ENCODE results near the gene TMEM126A.
A peak's percentile ranks its signal among the peaks of the same experiment; 100 is the strongest.

TMEM126A gene

DNA sequence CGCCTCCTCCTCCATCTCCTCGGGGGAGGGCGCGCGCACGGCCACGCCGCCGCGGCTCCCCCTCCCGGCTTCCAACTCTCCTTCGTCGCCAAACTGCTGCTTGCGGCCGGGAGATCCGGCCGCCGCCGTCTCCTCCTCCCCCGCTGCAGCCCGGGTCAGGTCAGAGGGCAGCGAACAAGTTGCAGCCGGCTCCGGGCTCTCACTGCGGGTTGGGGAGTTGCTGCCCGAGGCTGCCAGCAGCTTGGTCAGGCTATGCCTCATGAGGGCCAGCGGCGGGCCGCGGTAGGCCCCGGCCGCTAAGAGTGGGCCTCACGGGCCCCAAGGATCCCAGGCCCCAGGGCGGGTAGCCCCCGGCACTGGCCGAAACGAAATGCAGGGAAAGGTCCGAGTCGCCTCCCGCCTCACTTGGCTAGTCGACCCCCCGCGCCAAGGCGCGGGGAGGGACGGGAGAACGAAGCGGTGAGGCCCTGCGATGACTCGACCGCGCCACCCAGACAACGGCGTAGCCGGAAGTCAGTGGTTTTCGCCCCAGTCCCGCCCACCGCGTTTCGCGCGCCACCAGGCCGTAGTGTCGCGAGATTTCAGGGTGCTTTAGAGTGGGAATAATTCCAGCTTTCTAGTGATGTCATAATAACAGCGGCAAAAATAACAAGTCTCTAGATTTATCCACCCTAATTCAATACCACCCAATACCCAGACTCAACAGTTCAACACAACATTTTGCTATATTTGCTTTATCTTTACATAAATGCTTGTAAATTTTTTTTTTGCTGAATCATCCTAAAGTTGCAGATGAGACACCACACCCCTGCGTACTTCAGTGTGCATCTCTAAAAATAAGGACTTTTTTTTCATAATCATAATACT is 17.1 kb downstream of the TMEM126A start, which contains the start of gene CREBZF (continued):
- no peak for TF ChIP-seq ZNF510 (tag by site-specific recombination; IDR thresholded peaks at IDR 0.05; ENCODE audit: insufficient replicate concordance)
- TF ChIP-seq SP7 (tag by site-specific recombination; IDR thresholded peaks at IDR 0.05), result 0 out of 2 replicates have a peak, but pooled peaks have one; percentile 34
- TF ChIP-seq ZNF350 (tag by site-specific recombination; IDR thresholded peaks at IDR 0.05), result no peak
- TF ChIP-seq, protein P1, sequence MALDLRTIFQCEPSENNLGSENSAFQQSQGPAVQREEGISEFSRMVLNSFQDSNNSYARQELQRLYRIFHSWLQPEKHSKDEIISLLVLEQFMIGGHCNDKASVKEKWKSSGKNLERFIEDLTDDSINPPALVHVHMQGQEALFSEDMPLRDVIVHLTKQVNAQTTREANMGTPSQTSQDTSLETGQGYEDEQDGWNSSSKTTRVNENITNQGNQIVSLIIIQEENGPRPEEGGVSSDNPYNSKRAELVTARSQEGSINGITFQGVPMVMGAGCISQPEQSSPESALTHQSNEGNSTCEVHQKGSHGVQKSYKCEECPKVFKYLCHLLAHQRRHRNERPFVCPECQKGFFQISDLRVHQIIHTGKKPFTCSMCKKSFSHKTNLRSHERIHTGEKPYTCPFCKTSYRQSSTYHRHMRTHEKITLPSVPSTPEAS (tag by site-specific recombination; IDR thresholded peaks at IDR 0.05), result no peak
- 0 out of 2 replicates have a peak, but pooled peaks have one; percentile 64 for TF ChIP-seq BCL11B (tag by site-specific recombination; IDR thresholded peaks at IDR 0.05; ENCODE audit: low read depth)
- TF ChIP-seq SALL2 (tag by site-specific recombination; IDR thresholded peaks at IDR 0.05; ENCODE audit: borderline replicate concordance), result no peak
- no peak for TF ChIP-seq ZNF423 (tag by site-specific recombination; IDR thresholded peaks at IDR 0.05)
- no peak for TF ChIP-seq ZBTB8A (tag by site-specific recombination; IDR thresholded peaks at IDR 0.05)
- TF ChIP-seq ZNF426 (tag by site-specific recombination; IDR thresholded peaks at IDR 0.05), result 0 out of 2 replicates have a peak, but pooled peaks have one; percentile 6
- TF ChIP-seq, protein P2, sequence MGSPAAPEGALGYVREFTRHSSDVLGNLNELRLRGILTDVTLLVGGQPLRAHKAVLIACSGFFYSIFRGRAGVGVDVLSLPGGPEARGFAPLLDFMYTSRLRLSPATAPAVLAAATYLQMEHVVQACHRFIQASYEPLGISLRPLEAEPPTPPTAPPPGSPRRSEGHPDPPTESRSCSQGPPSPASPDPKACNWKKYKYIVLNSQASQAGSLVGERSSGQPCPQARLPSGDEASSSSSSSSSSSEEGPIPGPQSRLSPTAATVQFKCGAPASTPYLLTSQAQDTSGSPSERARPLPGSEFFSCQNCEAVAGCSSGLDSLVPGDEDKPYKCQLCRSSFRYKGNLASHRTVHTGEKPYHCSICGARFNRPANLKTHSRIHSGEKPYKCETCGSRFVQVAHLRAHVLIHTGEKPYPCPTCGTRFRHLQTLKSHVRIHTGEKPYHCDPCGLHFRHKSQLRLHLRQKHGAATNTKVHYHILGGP (tag by site-specific recombination; IDR thresholded peaks at IDR 0.05), result no peak
- TF ChIP-seq ZNF266 (tag by site-specific recombination; IDR thresholded peaks at IDR 0.05; ENCODE audit: low read depth), result no peak
- peak; percentile 88 for TF ChIP-seq KLF8 (tag by site-specific recombination; IDR thresholded peaks at IDR 0.05)
- no peak for TF ChIP-seq ZNF211 (tag by site-specific recombination; IDR thresholded peaks at IDR 0.05; ENCODE audit: low read depth)
- TF ChIP-seq ZNF660 (tag by site-specific recombination; IDR thresholded peaks at IDR 0.05), result peak; percentile 63
- TF ChIP-seq, protein P3, sequence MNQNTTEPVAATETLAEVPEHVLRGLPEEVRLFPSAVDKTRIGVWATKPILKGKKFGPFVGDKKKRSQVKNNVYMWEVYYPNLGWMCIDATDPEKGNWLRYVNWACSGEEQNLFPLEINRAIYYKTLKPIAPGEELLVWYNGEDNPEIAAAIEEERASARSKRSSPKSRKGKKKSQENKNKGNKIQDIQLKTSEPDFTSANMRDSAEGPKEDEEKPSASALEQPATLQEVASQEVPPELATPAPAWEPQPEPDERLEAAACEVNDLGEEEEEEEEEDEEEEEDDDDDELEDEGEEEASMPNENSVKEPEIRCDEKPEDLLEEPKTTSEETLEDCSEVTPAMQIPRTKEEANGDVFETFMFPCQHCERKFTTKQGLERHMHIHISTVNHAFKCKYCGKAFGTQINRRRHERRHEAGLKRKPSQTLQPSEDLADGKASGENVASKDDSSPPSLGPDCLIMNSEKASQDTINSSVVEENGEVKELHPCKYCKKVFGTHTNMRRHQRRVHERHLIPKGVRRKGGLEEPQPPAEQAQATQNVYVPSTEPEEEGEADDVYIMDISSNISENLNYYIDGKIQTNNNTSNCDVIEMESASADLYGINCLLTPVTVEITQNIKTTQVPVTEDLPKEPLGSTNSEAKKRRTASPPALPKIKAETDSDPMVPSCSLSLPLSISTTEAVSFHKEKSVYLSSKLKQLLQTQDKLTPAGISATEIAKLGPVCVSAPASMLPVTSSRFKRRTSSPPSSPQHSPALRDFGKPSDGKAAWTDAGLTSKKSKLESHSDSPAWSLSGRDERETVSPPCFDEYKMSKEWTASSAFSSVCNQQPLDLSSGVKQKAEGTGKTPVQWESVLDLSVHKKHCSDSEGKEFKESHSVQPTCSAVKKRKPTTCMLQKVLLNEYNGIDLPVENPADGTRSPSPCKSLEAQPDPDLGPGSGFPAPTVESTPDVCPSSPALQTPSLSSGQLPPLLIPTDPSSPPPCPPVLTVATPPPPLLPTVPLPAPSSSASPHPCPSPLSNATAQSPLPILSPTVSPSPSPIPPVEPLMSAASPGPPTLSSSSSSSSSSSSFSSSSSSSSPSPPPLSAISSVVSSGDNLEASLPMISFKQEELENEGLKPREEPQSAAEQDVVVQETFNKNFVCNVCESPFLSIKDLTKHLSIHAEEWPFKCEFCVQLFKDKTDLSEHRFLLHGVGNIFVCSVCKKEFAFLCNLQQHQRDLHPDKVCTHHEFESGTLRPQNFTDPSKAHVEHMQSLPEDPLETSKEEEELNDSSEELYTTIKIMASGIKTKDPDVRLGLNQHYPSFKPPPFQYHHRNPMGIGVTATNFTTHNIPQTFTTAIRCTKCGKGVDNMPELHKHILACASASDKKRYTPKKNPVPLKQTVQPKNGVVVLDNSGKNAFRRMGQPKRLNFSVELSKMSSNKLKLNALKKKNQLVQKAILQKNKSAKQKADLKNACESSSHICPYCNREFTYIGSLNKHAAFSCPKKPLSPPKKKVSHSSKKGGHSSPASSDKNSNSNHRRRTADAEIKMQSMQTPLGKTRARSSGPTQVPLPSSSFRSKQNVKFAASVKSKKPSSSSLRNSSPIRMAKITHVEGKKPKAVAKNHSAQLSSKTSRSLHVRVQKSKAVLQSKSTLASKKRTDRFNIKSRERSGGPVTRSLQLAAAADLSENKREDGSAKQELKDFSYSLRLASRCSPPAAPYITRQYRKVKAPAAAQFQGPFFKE (tag by site-specific recombination; IDR thresholded peaks at IDR 0.05; ENCODE audit: borderline replicate concordance), result no peak
- no peak for TF ChIP-seq ZNF544 (tag by site-specific recombination; IDR thresholded peaks at IDR 0.05)
- TF ChIP-seq ZBTB1 (tag by site-specific recombination; IDR thresholded peaks at IDR 0.05), result no peak
- TF ChIP-seq ZNF416 (tag by site-specific recombination; IDR thresholded peaks at IDR 0.05), result no peak
- no peak for TF ChIP-seq ZNF521 (tag by site-specific recombination; IDR thresholded peaks at IDR 0.05)
- no peak for TF ChIP-seq SCRT1 (tag by site-specific recombination; IDR thresholded peaks at IDR 0.05; ENCODE audit: borderline replicate concordance)
- no peak for TF ChIP-seq ZNF549 (tag by site-specific recombination; IDR thresholded peaks at IDR 0.05)
- no peak for TF ChIP-seq ZNF571 (tag by site-specific recombination; IDR thresholded peaks at IDR 0.05)
- TF ChIP-seq ZNF37A (tag by site-specific recombination; IDR thresholded peaks at IDR 0.05), result no peak
- peak; percentile 63; the same call in 1 of the 2 replicates for TF ChIP-seq ZNF561 (tag by site-specific recombination; IDR thresholded peaks at IDR 0.05; ENCODE audit: borderline replicate concordance)
- 0 out of 2 replicates have a peak, but pooled peaks have one; percentile 56 for TF ChIP-seq ZFP37 (tag by site-specific recombination; IDR thresholded peaks at IDR 0.05)
- peak; percentile 25; the same call in 1 of the 2 replicates for TF ChIP-seq KLF1 (tag by site-specific recombination; IDR thresholded peaks at IDR 0.05)
- TF ChIP-seq ZNF658 (tag by site-specific recombination; IDR thresholded peaks at IDR 0.05), result no peak
- peak; percentile 70 for TF ChIP-seq ZNF76 (tag by site-specific recombination; IDR thresholded peaks at IDR 0.05; ENCODE audit: borderline replicate concordance, low read depth)
- 0 out of 2 replicates have a peak, but pooled peaks have one; percentile 15 for TF ChIP-seq ZSCAN30 (tag by site-specific recombination; IDR thresholded peaks at IDR 0.05)
- TF ChIP-seq KLF16 (tag by site-specific recombination; IDR thresholded peaks at IDR 0.05), result peak; percentile 72; the same call in 1 of the 2 replicates
- TF ChIP-seq SETDB1 (IDR thresholded peaks at IDR 0.05; ENCODE audit: insufficient read length, low read length), result no peak
